Colonic mucosa (tissue), 4 donors: ENCODE data around the gene ARID3A. TPM values are rescaled to one million over a fixed set of nuclear protein-coding genes. Genes with fewer than 3 reads are reported as not detected.

Experiments used
- DNase-seq: peaks from one replicate; pipeline ENCODE4 v3.0.0-alpha.2; 2020
- H3K27ac ChIP-seq: fragments of 200-600 bp; one replicate; pipeline ENCODE4 v1.8.0; 2021
- H3K27me3 ChIP-seq: fragments of 200-600 bp; one replicate; pipeline ENCODE4 v1.8.0; 2021
- H3K36me3 ChIP-seq: fragments of 200-600 bp; one replicate; pipeline ENCODE4 v1.8.0; 2021
- H3K4me1 ChIP-seq: fragments of 200-600 bp; one replicate; pipeline ENCODE4 v1.8.0; 2021; ENCODE audit warnings: mild to moderate bottlenecking
- H3K4me3 ChIP-seq: fragments of 200-600 bp; one replicate; pipeline ENCODE4 v1.8.0; 2021
- H3K9ac ChIP-seq, 2 donors: one replicate each; pipeline ENCODE4 v1.7.0; 2013; ENCODE audit warnings: control low read depth in 2 of 2, low read depth in 2 of 2, low read length in 2 of 2
- H3K9me3 ChIP-seq: fragments of 200-600 bp; one replicate; pipeline ENCODE4 v1.8.0; 2021
- intact Hi-C: fragments of 100-400 bp; cut with DNase I; formaldehyde crosslinking; loops from one replicate; pipeline ENCODE4 v1.14.1; 2022
- total RNA-seq, 2 donors: library from RNA; stranded (reverse); fragmentation: NEBNext Ultra II Directional in 1 of 2; extraction: Animal tissue kit (Norgen Biotek cat#: 25700) in 1 of 2; gene quantifications; one replicate each; pipeline ENCODE4 v1.2.1, GENCODE V29; 2021
- TF ChIP-seq, protein P1 (sequence below): fragments of 200-600 bp; IDR thresholded peaks from one replicate; pipeline ENCODE4 v1.8.0; 2022; ENCODE audit warnings: antibody characterized with exemption, mild to moderate bottlenecking
- donor health status: healthy.
- donor health status: DM: no; HTN: no; CAD: no.
- donor health status: DM: no; HTN: no; CAD: no.

ARID3A gene
- total RNA-seq, 2 donors from 2014 or later: 8.7 to 13.0 TPM

DNA sequence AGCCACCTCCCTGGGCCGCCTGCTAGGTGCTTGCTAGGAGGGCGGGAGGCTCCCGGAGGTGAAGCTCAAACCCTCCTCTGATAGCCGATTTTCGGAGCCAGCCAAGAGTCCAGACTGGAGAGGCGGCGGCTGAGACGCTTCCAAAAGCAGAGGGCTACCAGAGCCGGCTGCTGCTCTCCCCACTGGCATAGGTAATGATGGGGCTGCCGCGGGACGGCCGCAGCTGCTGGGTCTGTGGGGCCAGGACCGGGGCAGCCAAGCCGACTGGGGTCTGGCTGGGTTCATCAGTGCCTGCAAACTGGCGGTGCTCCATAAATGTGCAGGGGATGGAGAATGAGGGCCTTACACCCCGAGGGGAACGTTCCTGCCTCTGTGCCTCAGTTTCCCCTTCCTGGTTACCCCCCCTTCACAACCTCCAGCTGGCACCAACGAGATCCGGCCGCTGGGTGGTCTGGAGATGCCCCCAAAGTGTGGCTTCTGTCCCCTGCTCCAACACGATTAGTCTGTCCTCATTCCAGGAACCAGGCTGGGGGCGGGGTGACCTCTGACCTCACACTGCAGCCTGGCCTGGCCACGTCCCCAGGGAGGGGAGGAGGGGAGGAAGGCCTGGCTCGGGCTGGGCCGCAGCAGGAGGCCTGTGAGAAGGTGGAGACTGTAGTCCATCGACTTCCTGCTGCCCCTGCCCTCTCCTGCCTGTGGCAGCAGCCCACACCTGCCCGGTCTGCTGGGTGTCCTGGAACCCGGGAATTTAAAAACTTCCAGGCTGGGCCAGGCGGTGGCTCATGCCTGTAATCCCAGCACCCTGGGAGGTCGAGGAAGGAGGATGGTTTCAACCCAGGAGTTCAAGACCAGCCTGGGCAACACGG is 54.5 kb downstream of the ARID3A start:
- Histone ChIP-seq H3K9ac (no peak overlapping the region), H3K9me3 (no peaks in the 10 kb centered on the region), H3K4me3 (no peak overlapping the region), H3K36me3 (no peaks in the 10 kb centered on the region), H3K4me1 (no peaks in the 10 kb centered on the region), H3K27ac (no peak overlapping the region), H3K27me3 (no peaks in the 10 kb centered on the region)
- TF ChIP-seq, protein P1, sequence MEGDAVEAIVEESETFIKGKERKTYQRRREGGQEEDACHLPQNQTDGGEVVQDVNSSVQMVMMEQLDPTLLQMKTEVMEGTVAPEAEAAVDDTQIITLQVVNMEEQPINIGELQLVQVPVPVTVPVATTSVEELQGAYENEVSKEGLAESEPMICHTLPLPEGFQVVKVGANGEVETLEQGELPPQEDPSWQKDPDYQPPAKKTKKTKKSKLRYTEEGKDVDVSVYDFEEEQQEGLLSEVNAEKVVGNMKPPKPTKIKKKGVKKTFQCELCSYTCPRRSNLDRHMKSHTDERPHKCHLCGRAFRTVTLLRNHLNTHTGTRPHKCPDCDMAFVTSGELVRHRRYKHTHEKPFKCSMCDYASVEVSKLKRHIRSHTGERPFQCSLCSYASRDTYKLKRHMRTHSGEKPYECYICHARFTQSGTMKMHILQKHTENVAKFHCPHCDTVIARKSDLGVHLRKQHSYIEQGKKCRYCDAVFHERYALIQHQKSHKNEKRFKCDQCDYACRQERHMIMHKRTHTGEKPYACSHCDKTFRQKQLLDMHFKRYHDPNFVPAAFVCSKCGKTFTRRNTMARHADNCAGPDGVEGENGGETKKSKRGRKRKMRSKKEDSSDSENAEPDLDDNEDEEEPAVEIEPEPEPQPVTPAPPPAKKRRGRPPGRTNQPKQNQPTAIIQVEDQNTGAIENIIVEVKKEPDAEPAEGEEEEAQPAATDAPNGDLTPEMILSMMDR: no peak
- intact Hi-C loops: loop anchor here (10.0 kb wide), 1 partner anchor 116 kb away; no protein-coding TSS in a partner anchor
- no peak for DNase-seq

DNA sequence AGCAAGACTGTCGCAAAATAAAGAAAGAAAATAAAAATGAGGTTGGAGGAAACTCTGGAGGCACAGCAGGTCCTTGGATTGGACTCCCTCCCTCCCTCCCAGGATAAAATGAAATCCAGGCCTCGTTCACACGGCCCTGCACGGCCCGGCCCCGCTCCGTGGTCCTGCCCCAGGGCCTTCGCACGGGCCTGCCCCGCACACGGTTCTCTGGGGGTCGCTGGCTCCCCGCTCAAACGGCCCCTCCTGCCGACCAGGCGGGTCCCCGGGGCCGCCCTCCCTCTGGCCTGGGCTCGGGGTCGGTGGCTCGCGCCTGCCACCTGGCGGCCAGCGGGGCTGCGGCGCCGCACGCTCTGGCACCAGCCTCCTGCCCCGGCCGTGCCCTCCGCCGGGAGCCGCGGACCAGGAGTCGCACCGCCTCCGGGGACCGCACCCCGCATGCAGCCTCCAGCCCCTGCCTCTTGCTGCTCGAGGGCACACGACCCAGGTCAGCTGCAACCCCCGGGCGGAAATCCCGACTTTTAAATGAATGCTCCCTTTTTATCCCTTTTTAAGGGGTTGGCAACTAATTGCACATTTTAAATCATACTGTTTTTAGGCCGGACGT is 56.8 kb downstream of the ARID3A start:
- H3K9me3 ChIP-seq: no peaks in the 10 kb centered on the region
- H3K27ac ChIP-seq: no peak overlapping the region
- no peaks in the 10 kb centered on the region for H3K4me1 ChIP-seq
- TF ChIP-seq, protein P1: peak; percentile 88
- H3K36me3 ChIP-seq: no peaks in the 10 kb centered on the region
- H3K27me3 ChIP-seq: no peaks in the 10 kb centered on the region
- intact Hi-C loops: loop anchor here (1.0 to 10.0 kb wide), 2 partner anchors 61 to 118 kb away; no protein-coding TSS in a partner anchor
- peak; percentile 77 for DNase-seq
- peak overlapping the region in 1 of 2 donors; percentile 43 for H3K9ac ChIP-seq
- peak overlapping the region; percentile 38 for H3K4me3 ChIP-seq

DNA sequence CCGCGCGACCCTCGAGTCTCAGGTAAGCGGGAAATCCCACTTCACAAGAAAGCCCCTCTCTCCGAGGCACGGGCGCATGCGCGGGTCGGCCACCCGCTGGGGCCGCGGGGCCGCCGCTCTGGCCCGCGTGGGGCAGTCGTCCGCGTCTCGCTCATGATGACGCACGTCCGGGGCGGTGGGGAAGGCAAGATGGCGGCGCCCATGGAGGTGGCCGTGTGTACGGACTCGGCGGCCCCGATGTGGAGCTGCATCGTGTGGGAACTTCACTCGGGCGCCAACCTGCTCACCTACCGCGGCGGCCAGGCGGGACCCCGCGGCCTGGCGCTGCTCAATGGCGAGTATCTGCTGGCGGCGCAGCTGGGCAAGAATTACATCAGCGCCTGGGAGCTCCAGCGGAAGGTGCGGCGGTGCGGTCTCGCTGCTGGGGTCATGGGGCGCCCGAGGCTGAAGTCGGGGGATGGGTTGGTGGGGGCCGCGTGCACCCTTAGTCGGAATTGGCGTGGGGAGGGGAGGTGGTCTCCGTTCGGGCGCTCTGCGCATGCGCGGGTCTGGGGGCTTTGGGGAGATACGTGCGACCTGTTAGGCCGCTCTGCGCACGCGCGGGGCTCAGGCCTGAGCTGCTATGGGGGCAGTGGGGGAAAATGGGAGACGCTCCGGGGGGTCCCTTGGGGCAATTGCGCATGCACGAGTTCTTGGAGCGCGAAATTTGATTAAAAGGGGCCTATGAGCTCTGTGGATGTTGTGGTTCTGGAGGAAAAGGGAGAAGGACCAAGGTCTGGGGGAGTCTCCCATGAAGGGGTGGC is 58.5 kb downstream of the ARID3A start, which contains the start of gene WDR18:
TSS of gene WDR18 (plus strand) at position 181 of the 803 bp plus-strand sequence. CDS start at position 190, 9 bp downstream.
- intact Hi-C loops: loop anchor here (10.0 kb wide), 1 partner anchor 120 kb away; no protein-coding TSS in a partner anchor
- Histone ChIP-seq H3K4me3 (peak within 1 kb of the TSS; percentile 86), H3K27me3 (no peaks in the 10 kb centered on the region), H3K9ac (peak within 1 kb of the TSS; percentile 84 to 90), H3K27ac (peak within 1 kb of the TSS; percentile 57), H3K4me1 (no peaks in the 10 kb centered on the region), H3K9me3 (no peaks in the 10 kb centered on the region), H3K36me3 (no peaks in the 10 kb centered on the region)
- TF ChIP-seq, protein P1: no peak
- peak; percentile 94 for DNase-seq

DNA sequence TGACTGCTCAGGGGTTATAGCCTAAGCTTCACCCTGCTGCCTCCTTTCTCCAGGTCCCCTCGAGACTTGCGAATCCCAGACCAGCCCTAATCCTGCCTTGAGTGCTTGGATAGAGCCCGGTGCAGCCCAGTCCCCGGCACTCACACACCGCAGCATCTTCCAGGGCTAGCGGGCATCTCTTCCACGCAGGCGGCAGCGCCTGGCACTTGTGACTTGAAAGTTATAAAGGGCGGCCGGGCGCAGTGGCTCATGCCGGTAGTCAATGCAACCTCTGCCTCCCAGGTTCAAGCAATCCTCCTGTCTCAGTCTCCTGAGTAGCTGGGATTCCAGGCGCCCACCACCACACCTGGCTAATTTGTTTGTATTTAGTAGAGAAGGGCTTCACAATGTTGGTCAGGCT is 60.2 kb downstream of the ARID3A start:
- TF ChIP-seq, protein P1: no peak
- Histone ChIP-seq H3K9ac (no peak overlapping the region), H3K4me3 (no peak overlapping the region), H3K36me3 (no peaks in the 10 kb centered on the region), H3K27me3 (no peaks in the 10 kb centered on the region), H3K27ac (no peak overlapping the region), H3K4me1 (no peaks in the 10 kb centered on the region), H3K9me3 (no peaks in the 10 kb centered on the region)
- DNase-seq: no peak
- intact Hi-C loops: loop anchor here (10.0 kb wide), 1 partner anchor 121 kb away; no protein-coding TSS in a partner anchor

DNA sequence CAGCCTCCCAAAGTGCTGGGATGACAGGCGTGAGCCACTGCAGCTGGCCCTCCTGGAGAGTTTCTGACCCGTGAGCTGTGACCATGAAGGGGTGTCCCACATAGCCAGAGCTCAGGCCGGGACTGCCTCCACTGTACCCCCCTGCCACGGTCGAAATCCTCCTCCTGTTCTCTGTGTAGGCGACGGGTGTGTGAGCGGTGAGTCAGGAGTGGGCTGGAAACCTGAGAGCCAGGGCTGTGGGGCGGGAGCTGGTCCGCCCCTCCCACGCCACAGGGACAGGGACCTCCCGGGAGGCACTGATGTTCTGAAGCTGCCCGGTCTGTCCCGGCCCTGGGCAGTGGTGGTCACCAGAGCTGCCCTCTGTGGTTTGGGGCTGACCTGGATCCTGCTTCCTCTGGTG is 62.2 kb downstream of the ARID3A start:
- intact Hi-C loops: loop anchor here (10.0 kb wide), 1 partner anchor 123 kb away; no protein-coding TSS in a partner anchor
- TF ChIP-seq, protein P1: no peak
- Histone ChIP-seq H3K4me3 (no peak overlapping the region), H3K4me1 (no peaks in the 10 kb centered on the region), H3K36me3 (no peaks in the 10 kb centered on the region), H3K9me3 (no peaks in the 10 kb centered on the region), H3K9ac (no peak overlapping the region), H3K27me3 (no peaks in the 10 kb centered on the region), H3K27ac (no peak overlapping the region)
- DNase-seq: no peak
